ENCODE measurements around the gene KRAS.

DNA sequence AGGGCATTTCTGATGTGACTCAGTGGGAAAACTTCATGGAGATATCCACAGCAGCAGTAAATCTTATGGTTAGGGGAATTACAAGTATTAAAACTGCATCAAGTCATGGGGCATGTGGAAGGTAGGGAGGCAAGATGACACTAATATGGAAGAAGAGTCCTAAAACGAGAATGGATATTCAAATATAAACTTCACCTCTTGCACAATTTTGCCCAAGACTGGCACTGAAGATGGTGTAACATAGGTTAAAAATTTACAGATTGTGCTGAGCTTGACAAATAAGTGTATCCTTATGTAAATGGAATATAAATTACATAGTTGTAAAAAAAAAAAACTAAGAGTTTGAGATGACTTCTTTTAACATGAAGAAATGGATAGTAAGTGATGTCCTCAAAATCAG lies 42.9 kb downstream of the KRAS start:
- TF ChIP-seq, protein P1, sequence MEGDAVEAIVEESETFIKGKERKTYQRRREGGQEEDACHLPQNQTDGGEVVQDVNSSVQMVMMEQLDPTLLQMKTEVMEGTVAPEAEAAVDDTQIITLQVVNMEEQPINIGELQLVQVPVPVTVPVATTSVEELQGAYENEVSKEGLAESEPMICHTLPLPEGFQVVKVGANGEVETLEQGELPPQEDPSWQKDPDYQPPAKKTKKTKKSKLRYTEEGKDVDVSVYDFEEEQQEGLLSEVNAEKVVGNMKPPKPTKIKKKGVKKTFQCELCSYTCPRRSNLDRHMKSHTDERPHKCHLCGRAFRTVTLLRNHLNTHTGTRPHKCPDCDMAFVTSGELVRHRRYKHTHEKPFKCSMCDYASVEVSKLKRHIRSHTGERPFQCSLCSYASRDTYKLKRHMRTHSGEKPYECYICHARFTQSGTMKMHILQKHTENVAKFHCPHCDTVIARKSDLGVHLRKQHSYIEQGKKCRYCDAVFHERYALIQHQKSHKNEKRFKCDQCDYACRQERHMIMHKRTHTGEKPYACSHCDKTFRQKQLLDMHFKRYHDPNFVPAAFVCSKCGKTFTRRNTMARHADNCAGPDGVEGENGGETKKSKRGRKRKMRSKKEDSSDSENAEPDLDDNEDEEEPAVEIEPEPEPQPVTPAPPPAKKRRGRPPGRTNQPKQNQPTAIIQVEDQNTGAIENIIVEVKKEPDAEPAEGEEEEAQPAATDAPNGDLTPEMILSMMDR (IDR thresholded peaks at IDR 0.05): no peak
- no peak for TF ChIP-seq POLR2A (IDR thresholded peaks at IDR 0.05)
